Central memory CD8-positive, alpha-beta T cell (primary cell): Measurements from ENCODE around the gene STAT6.

Source experiments
- ATAC-seq: fragments of 150-1000 bp; cut with Tn5 transposase; replicated peaks from 2 replicates; pipeline ENCODE4 v1.10.0; 2022; ENCODE audit warnings: mild to moderate bottlenecking, moderate FRiP score, moderate number of reproducible peaks; ENCODE audit not compliant: poor library complexity, severe bottlenecking; ENCODE audit errors: extremely low read depth
- DNase-seq, 2 donors: peaks; one replicate each; pipeline ENCODE4 v3.0.0; 2021; ENCODE audit warnings: low spot score in 2 of 2
- H3K27ac Mint-ChIP-seq: one replicate; pipeline ENCODE4 v1.8.0; 2022; ENCODE audit warnings: low read depth, mild to moderate bottlenecking, moderate library complexity, mixed read lengths
- H3K27me3 Mint-ChIP-seq: one replicate; pipeline ENCODE4 v1.8.0; 2022; ENCODE audit warnings: mixed read lengths
- H3K36me3 Mint-ChIP-seq: one replicate; pipeline ENCODE4 v1.8.0; 2022; ENCODE audit warnings: mild to moderate bottlenecking, moderate library complexity, mixed read lengths; ENCODE audit not compliant: insufficient read depth
- H3K4me1 Mint-ChIP-seq: one replicate; pipeline ENCODE4 v1.8.0; 2022; ENCODE audit warnings: mixed read lengths
- H3K4me3 Mint-ChIP-seq: one replicate; pipeline ENCODE4 v1.8.0; 2022; ENCODE audit warnings: mild to moderate bottlenecking, moderate library complexity, mixed read lengths
- H3K9me3 Mint-ChIP-seq: one replicate; pipeline ENCODE4 v1.8.0; 2022; ENCODE audit warnings: mixed read lengths

Gene STAT6, protein sequence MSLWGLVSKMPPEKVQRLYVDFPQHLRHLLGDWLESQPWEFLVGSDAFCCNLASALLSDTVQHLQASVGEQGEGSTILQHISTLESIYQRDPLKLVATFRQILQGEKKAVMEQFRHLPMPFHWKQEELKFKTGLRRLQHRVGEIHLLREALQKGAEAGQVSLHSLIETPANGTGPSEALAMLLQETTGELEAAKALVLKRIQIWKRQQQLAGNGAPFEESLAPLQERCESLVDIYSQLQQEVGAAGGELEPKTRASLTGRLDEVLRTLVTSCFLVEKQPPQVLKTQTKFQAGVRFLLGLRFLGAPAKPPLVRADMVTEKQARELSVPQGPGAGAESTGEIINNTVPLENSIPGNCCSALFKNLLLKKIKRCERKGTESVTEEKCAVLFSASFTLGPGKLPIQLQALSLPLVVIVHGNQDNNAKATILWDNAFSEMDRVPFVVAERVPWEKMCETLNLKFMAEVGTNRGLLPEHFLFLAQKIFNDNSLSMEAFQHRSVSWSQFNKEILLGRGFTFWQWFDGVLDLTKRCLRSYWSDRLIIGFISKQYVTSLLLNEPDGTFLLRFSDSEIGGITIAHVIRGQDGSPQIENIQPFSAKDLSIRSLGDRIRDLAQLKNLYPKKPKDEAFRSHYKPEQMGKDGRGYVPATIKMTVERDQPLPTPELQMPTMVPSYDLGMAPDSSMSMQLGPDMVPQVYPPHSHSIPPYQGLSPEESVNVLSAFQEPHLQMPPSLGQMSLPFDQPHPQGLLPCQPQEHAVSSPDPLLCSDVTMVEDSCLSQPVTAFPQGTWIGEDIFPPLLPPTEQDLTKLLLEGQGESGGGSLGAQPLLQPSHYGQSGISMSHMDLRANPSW

GRCh38 chr12:57111031-57111734, at the start of gene STAT6:
Gene STAT6, minus strand, starts transcription at chr12:57111362. Its CDS starts 3,084 bp downstream, at chr12:57108278.
- peak within 1 kb of the TSS; percentile 90 for H3K4me3 Mint-ChIP-seq
- DNase-seq: peak; percentile 62 to 83
- peaks cover 52% of the 10 kb centered on the region for H3K4me1 Mint-ChIP-seq
- no peaks in the 10 kb centered on the region for H3K9me3 Mint-ChIP-seq
- peak within 1 kb of the TSS; percentile 92 for H3K27ac Mint-ChIP-seq
- H3K27me3 Mint-ChIP-seq: no peaks in the 10 kb centered on the region
- H3K36me3 Mint-ChIP-seq: peaks cover 25% of the 10 kb centered on the region
- peak; percentile 77 for ATAC-seq

- no peak overlapping the region for H3K4me3 Mint-ChIP-seq
- peaks cover 10% of the 10 kb centered on the region for H3K4me1 Mint-ChIP-seq
- no peak overlapping the region for H3K27ac Mint-ChIP-seq
- H3K27me3 Mint-ChIP-seq: peaks cover 11% of the 10 kb centered on the region
- ATAC-seq: no peak
- no peak for DNase-seq
- H3K36me3 Mint-ChIP-seq: peaks cover 1% of the 10 kb centered on the region
- no peaks in the 10 kb centered on the region for H3K9me3 Mint-ChIP-seq
Observed at GRCh38 chr12:57160741-57161140, 49.6 kb upstream of the STAT6 start.

DNA sequence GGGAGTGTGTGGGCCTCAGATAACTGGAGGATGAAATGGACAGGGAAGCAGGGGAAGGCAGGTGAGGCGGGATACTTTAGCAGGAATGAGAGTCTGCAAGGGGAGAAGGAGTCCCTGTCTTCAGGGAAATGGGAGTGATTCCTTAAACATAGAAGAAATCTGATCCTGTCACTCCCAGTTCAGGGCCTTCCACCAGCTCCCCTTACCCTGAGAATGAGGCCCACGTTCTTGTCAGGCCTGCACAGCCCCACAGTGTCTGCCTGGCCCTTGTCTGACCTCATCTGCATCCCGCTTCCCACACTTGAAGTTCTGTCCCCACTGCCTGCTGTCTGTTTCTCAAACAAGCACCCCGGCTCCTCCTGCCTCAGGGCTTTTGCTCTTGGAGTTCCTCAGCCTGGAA, 48.9 kb upstream of the STAT6 start:
- Mint-ChIP-seq H3K4me1 (peaks cover 10% of the 10 kb centered on the region), H3K36me3 (peaks cover 1% of the 10 kb centered on the region), H3K27ac (no peak overlapping the region), H3K9me3 (no peaks in the 10 kb centered on the region), H3K27me3 (peaks cover 9% of the 10 kb centered on the region), H3K4me3 (no peak overlapping the region)
- no peak for ATAC-seq
- DNase-seq: no peak

DNA sequence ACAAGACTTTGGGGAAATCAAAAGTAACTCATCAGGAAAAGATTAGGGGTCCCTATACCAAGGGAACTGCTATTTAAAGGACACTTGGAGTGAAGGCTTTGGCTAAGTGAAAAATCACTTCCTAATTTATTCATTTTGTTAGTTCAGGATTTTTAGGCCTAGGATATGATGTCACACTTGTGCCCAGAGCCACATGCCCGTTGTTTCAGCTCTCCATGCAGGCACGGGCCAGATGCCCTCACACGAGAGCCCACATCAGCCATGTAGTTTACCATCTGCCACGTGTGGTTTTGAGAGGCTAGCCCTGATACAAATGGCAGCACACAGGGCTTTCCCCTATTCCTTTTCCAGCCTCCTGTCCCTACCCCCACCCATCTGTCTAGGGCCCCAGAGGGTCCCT, 48.1 kb upstream of the STAT6 start:
- H3K4me1 Mint-ChIP-seq: peaks cover 10% of the 10 kb centered on the region

GRCh38 chr12:57158665-57159064, 47.5 kb upstream of the STAT6 start:
- no peak overlapping the region for H3K4me3 Mint-ChIP-seq
- H3K9me3 Mint-ChIP-seq: no peaks in the 10 kb centered on the region
- ATAC-seq: no peak
- no peak for DNase-seq
- H3K36me3 Mint-ChIP-seq: peaks cover 1% of the 10 kb centered on the region
- no peak overlapping the region for H3K27ac Mint-ChIP-seq
- H3K27me3 Mint-ChIP-seq: no peaks in the 10 kb centered on the region
- H3K4me1 Mint-ChIP-seq: peaks cover 10% of the 10 kb centered on the region

More for the DNA sequence above, 48.1 kb upstream of the STAT6 start:
- Mint-ChIP-seq H3K36me3 (peaks cover 1% of the 10 kb centered on the region), H3K27me3 (peaks cover 2% of the 10 kb centered on the region), H3K9me3 (no peaks in the 10 kb centered on the region), H3K27ac (no peak overlapping the region), H3K4me3 (no peak overlapping the region)
- DNase-seq (no peak), ATAC-seq (no peak)

DNA sequence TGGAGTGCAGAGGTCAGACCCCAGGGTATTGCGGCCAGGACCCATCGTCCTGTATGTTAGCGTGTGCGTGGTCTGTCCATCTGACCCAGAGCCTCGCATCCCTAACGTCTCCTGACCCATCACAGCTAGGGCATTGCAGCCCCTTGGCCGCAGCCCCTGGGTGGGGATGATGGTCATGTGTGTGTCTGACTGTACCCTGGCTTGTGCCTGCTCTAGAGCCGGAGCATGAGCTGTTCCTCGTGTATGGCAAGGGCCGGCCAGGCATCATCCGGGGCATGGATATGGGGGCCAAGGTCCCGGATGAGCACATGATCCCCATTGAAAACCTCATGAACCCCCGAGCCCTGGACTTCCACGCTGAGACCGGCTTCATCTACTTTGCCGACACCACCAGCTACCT, 47.0 kb upstream of the STAT6 start:
- Mint-ChIP-seq H3K27ac (no peak overlapping the region), H3K27me3 (no peaks in the 10 kb centered on the region), H3K4me3 (no peak overlapping the region), H3K9me3 (no peaks in the 10 kb centered on the region), H3K4me1 (peaks cover 10% of the 10 kb centered on the region), H3K36me3 (peaks cover 1% of the 10 kb centered on the region)
- no peak for DNase-seq
- no peak for ATAC-seq

GRCh38 chr12:57157588-57158173, 46.5 kb upstream of the STAT6 start:
- DNase-seq (no peak), ATAC-seq (peak; percentile 32)
- no peaks in the 10 kb centered on the region for H3K27me3 Mint-ChIP-seq
- H3K9me3 Mint-ChIP-seq: no peaks in the 10 kb centered on the region
- H3K4me1 Mint-ChIP-seq: peaks cover 10% of the 10 kb centered on the region
- H3K27ac Mint-ChIP-seq: no peak overlapping the region
- H3K4me3 Mint-ChIP-seq: no peak overlapping the region
- peaks cover 1% of the 10 kb centered on the region for H3K36me3 Mint-ChIP-seq

DNA sequence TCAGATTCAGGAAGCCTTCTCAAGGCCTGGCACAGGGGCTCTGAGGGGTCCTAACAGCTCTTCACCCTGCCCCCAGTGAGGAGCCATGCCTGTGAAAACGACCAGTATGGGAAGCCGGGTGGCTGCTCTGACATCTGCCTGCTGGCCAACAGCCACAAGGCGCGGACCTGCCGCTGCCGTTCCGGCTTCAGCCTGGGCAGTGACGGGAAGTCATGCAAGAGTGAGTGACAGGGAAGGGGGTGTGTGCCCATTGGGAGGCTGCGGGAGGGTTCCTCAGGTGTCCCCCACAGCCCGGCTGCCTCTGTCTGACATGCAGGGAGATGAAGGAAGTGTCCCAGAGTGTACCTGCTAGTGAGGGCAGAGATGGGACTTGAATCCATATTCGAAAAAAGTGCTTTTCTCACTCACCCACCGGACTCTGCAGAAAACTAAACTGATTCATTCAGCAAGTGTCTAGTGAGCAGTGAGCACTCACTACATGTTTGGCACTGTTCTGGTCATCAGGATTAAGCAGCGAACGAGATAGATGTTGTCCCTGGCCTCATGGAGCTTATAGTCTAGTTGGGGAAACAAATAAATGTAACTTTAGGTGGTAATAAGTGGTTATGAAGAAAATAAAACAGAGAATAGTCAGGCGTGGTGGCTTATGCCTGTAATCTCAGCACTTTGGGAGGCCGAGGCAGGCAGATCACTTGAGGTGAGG, 45.7 kb upstream of the STAT6 start:
- peaks cover 10% of the 10 kb centered on the region for H3K4me1 Mint-ChIP-seq
- H3K27me3 Mint-ChIP-seq: no peaks in the 10 kb centered on the region
- no peaks in the 10 kb centered on the region for H3K9me3 Mint-ChIP-seq
- peaks cover 1% of the 10 kb centered on the region for H3K36me3 Mint-ChIP-seq
- DNase-seq (no peak), ATAC-seq (no peak)
- no peak overlapping the region for H3K27ac Mint-ChIP-seq
- H3K4me3 Mint-ChIP-seq: no peak overlapping the region

GRCh38 chr12:57154804-57155434, 43.8 kb upstream of the STAT6 start:
- DNase-seq: no peak
- Mint-ChIP-seq H3K4me1 (peaks cover 15% of the 10 kb centered on the region), H3K4me3 (no peak overlapping the region), H3K27ac (no peak overlapping the region), H3K27me3 (no peaks in the 10 kb centered on the region), H3K36me3 (peaks cover 1% of the 10 kb centered on the region), H3K9me3 (no peaks in the 10 kb centered on the region)
- ATAC-seq: no peak

DNA sequence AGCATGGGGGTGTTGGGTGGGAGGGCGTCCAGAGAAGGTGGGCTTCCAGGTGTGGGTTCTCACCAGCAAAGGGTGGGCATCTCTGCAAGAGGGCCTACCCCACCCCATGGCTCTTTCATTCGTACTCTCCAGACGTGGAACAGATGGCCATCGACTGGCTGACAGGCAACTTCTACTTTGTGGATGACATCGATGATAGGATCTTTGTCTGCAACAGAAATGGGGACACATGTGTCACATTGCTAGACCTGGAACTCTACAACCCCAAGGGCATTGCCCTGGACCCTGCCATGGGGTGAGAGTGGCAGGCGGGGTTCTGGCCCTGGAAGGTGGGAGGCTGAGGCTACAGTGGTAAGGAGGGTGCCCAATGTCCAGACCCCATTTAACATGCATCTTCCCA, 42.9 kb upstream of the STAT6 start:
- peaks cover 15% of the 10 kb centered on the region for H3K4me1 Mint-ChIP-seq
- no peak overlapping the region for H3K4me3 Mint-ChIP-seq
- peaks cover 1% of the 10 kb centered on the region for H3K36me3 Mint-ChIP-seq
- ATAC-seq: no peak
- no peak overlapping the region for H3K27ac Mint-ChIP-seq
- DNase-seq: no peak
- no peaks in the 10 kb centered on the region for H3K9me3 Mint-ChIP-seq
- H3K27me3 Mint-ChIP-seq: no peaks in the 10 kb centered on the region

DNA sequence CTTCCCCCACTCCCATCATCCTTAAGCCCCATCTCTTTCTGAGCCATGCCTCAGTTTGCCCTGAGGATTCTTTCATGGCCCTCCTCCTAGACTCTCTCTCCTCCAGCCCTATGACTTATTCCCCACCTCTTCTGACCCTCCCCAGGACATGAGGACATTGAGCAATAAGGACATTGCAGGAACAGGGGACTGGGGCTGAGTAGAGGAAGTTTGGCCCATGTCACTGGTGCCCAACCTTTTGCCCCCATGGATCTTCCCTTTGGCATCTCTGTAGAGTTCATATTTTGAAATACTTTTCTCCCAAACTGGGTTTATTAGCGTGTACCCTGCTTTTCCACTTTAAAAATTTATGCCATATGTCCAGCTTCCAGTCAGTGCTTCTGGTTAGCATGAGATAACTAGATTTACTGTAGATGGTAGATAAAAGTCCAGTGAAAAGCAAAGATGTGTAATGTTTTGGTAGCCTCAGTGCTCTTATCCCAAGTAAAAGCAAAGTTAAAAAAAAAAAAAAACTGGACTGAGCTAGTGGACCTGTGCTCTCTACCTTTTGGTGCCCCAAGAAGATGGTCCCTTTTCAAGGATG, 42.3 kb upstream of the STAT6 start:
- Mint-ChIP-seq H3K9me3 (no peaks in the 10 kb centered on the region), H3K27ac (no peak overlapping the region), H3K36me3 (peaks cover 1% of the 10 kb centered on the region), H3K4me3 (no peak overlapping the region), H3K4me1 (peaks cover 15% of the 10 kb centered on the region), H3K27me3 (no peaks in the 10 kb centered on the region)
- DNase-seq (no peak), ATAC-seq (no peak)
